GM12872 (cell line): ENCODE measurements around the gene OSBP2.

Experiments used
- TF ChIP-seq, protein P1 (sequence below): IDR thresholded peaks from 3 replicates; pipeline ENCODE4 v1.5.1; 2011; ENCODE audit warnings: low read depth, mild to moderate bottlenecking, low read length, moderate library complexity; ENCODE audit not compliant: insufficient read depth

Gene OSBP2

DNA sequence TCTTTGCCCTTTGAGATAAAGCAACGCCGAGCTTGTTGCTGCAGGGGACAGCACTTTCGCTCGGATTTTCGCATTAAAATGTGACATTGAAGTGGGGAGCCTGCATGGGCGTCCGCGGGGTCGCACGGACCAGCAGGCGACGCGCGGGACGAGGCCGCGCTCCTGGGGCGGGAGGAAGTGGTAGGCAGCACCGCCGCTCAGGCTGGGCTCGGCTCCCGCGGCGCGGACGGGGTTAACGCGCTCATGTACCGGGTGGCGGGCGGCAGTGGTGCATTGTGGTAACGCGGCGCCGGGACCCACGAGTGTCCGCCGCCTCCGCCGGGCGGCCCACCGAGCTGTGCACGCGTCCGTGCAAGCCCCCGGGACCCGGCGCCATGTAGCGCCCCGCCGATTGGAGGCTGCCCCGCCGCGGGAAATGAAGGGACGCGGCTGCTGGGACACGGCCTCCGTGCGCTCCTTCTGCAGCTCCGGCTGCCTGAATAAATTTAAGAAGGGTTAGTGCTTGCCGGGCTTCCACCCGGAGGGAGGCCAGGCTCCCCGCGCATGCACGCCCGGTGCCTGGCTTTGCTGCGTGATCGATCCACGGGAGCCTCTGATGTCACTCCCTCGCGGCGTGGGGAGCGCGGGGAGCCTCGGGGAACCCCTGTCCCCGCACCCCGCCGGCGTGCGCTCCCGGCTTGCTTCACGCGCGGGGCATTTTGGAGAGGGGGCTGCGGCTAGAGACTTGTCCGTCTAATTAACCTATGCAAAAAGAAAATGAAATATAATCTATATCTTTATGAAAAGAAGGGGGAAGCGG, 127.7 kb downstream of the OSBP2 start:
- TF ChIP-seq, protein P1, sequence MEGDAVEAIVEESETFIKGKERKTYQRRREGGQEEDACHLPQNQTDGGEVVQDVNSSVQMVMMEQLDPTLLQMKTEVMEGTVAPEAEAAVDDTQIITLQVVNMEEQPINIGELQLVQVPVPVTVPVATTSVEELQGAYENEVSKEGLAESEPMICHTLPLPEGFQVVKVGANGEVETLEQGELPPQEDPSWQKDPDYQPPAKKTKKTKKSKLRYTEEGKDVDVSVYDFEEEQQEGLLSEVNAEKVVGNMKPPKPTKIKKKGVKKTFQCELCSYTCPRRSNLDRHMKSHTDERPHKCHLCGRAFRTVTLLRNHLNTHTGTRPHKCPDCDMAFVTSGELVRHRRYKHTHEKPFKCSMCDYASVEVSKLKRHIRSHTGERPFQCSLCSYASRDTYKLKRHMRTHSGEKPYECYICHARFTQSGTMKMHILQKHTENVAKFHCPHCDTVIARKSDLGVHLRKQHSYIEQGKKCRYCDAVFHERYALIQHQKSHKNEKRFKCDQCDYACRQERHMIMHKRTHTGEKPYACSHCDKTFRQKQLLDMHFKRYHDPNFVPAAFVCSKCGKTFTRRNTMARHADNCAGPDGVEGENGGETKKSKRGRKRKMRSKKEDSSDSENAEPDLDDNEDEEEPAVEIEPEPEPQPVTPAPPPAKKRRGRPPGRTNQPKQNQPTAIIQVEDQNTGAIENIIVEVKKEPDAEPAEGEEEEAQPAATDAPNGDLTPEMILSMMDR: no peak

DNA sequence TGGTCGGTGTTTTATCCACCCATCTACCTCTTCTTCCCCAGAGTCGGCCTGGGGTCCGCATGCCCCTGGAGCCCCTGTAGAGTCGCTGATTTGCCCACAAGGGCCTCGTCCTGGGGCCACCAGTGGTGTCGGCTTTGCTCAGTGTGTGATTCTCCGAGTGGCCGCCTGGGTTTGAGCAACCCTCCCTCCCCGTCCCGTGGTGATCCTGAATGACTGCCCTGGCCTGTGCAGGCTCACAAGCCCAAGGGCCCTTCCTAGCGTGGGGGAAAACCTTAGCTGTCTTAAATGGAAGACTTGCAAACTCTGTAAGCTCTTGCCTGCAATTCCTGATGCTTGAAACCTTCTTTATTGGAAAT, 128.3 kb downstream of the OSBP2 start:
- TF ChIP-seq, protein P1: no peak

DNA sequence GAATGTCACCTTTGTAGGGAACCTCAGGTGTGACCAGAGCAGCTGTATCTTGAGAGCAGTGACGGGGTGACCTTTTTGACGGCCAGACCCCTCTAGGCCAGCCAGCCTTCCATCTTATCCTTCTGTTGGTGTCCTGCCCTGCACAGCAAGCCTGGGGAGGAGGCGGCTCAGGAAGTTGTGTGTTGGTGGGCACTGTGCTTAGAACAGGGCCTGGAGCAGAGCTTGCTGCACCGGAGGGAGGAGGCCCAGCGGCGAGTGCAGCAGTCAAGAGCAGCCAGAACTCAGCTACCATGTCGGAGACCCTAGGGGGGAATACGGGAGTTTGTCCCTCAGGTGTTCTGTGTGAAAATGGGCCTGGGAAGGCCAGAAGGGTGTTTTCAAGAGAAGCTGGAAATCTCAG, 129.4 kb downstream of the OSBP2 start:
- TF ChIP-seq, protein P1: no peak

DNA sequence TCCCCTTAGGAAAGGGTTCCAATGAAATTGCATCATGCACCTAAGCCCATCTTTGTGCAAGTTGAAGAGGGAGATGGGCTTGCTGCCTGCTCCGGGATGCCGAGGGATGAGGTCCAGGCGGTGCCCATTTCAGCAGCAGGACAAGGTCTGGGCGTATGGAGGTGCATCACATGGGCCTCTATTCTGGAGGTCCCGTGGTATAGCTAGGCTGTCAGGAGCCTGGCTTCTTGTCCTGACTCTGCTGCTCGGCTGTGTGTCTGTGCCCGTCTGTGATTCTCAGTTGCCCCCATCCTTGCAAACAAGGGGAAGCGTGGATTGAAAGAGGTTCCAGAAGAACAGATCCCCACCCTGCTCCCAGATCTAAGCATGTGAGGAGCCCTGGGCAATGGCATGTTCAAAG, 130.0 kb downstream of the OSBP2 start:
- TF ChIP-seq, protein P1: no peak

DNA sequence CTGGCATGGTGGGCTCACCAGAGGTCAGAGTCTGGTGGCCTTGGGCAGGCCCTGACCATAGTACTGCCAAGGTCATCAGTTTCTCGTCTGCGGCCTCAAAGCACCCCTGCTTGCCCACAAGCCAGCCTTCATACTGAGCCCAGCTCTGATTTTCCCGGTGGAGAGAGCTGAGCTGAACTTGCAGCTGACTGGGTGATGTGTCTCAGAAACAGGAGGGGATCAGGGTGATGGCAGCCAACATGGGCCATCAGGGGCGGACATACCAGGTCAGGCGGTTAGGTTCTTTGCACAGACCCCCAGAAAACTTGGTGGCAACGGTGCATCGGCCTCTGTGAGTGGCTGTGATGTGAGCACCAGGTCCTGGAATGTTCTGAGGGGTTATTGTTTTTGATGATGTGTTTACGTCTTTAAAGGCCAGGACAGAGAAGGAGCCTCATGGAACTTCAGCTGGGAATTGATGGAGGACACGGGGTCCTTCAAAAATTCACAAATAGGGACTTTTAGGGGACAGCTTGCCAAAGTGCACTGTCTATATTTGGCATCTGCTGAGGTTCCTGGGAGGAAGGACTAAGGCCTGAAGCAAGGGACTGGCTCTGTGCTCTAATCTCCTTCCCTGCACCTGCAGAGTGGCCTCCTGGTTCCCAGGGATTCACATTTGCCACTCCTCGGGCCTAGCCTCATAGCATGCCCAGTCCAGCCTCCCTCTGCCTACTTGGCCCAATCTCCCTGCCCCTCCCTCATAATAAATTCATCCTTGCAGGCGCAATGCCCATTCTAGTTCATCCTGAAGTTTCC, 131.2 kb downstream of the OSBP2 start:
- TF ChIP-seq, protein P1: no peak

DNA sequence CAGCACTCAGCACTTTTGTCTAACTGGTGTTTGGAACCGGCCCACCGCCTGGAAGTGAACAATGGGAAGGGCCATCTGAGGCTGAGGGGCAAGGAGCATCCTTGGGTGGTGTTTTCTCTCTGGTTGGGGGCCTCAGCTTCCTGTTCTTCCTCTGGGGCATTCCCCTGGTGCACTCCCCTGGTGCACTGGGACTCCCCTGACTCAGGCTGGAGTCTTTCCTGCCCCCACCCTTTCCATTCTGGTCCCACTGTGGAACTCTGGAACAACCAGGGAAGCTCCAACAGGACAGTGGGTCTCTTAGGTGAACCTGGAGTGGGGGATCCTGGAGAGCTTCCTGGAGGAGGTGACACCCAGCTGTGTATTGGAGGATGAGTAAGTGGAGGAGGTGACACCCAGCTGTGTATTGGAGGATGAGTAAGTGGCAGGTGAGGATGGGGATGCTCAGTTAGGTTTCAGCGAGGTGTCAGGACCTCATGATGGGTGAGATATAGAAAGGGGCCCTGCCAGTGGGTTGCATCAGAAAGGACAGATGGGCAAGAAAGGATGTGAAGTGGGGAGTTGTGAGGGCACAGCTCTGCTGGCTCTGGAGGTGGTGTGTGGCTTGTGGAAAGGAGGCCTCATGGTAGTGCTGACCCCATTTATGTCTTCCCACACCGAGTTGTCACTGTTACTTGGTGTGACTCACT, 132.1 kb downstream of the OSBP2 start:
- TF ChIP-seq, protein P1: no peak

DNA sequence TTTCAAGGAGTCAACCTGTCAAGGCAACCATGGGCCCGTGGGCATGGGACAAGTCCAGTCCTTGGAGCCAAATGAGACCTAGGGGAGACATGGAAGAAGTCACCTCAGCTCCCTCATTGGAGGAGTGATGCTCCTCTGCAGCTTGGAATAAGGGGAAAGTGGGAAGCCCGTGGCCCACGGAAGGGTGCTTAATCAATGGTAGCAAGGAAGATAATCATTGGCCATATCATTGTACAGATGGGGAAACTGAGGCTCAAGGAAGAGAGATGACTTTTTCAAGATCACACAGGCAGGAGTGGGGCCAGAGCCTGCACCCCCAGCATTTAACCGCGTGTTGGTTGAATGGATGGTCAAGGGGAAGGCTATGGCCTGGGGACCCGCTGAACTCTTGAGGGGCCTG, 133.0 kb downstream of the OSBP2 start:
- TF ChIP-seq, protein P1: no peak
